Heart right ventricle (tissue), 16 donors: ENCODE measurements around the gene GSTA2. TPM values are rescaled to one million over a fixed set of nuclear protein-coding genes. Genes with fewer than 3 reads are reported as not detected.
"Not testable (repeated sequence)": the region's sequence is repeated elsewhere in the genome, so short reads cannot be mapped to it uniquely, and the experiment has no call there.

Experiments
- ATAC-seq, 8 donors: fragments of 200-7000 bp; cut with Tn5 transposase; one replicate each; pipeline ENCODE4 v1.9.1; 2020; ENCODE audit warnings: mild to moderate bottlenecking in 8 of 8, moderate library complexity in 8 of 8, moderate number of reproducible peaks in 1 of 8
- DNase-seq, 2 donors: peaks; one replicate each; pipeline ENCODE4 v3.0.0-alpha.2; 2020
- H3K27ac ChIP-seq, 10 donors: fragments of 200-600 bp; sonication (generic) in 2 of 10; one replicate each; pipeline versions ENCODE4 v1.5.0 to v1.8.0; 2020 to 2022; ENCODE audit warnings: mild to moderate bottlenecking in 3 of 10
- H3K27me3 ChIP-seq, 7 donors: fragments of 200-600 bp; one replicate each; pipeline ENCODE4 v1.8.0; 2021 to 2022; ENCODE audit warnings: mild to moderate bottlenecking in 2 of 7
- H3K36me3 ChIP-seq, 9 donors: fragments of 200-600 bp; sonication (generic) in 1 of 9; one replicate each; pipeline versions ENCODE4 v1.5.0 to v1.8.0; 2020 to 2022; ENCODE audit warnings: mild to moderate bottlenecking in 2 of 9
- H3K4me1 ChIP-seq, 9 donors: fragments of 200-600 bp; sonication (generic) in 1 of 9; one replicate each; pipeline versions ENCODE4 v1.5.0 to v1.8.0; 2020 to 2022; ENCODE audit warnings: mild to moderate bottlenecking in 4 of 9
- H3K4me3 ChIP-seq, 10 donors: fragments of 200-600 bp; sonication (generic) in 2 of 10; one replicate each; pipeline versions ENCODE4 v1.5.0 to v1.8.0; 2020 to 2022; ENCODE audit warnings: mild to moderate bottlenecking in 7 of 10, moderate library complexity in 2 of 10
- H3K9me3 ChIP-seq, 11 donors: fragments of 200-600 bp in 10 of 11; sonication (generic) in 2 of 11; one replicate each; pipeline versions ENCODE4 v1.5.0 to v1.8.0; 2013 to 2022; ENCODE audit warnings: mild to moderate bottlenecking in 2 of 11, control low read depth in 1 of 11, moderate library complexity in 1 of 11
- CTCF ChIP-seq, 9 donors: fragments of 200-600 bp; sonication (generic) in 2 of 9; IDR thresholded peaks; one replicate each; pipeline versions ENCODE4 v1.5.0 to v1.8.0; 2021 to 2022; ENCODE audit warnings: antibody characterized with exemption in 9 of 9, mild to moderate bottlenecking in 5 of 9, moderate library complexity in 1 of 9
- whole genome bisulfite sequencing, 2 donors: extraction: QIAGEN DNeasy Blood & Tissue Kit; methylation state at CpG; one replicate each; pipeline ENCODE4 v1.1.7; 2013; ENCODE audit warnings: inconsistent platforms in 1 of 2; 5-methylcytosine and 5-hydroxymethylcytosine counted together
- intact Hi-C, 10 donors: fragments of 100-400 bp; cut with DNase I; formaldehyde crosslinking; loops; one replicate each; pipeline versions ENCODE4 v1.11.1 to v1.14.2; 2022
- polyA plus RNA-seq, 2 donors: library from polyadenylated mRNA; stranded (reverse); fragments of 200-250 nt; gene quantifications; one replicate each; pipeline ENCODE4 v1.2.3, GENCODE V29; 2013
- total RNA-seq, 10 donors: library from RNA; stranded (reverse); fragmentation: NEBNext Ultra II Directional in 3 of 10; extraction: Animal tissue kit (Norgen Biotek cat#: 25700) in 3 of 10; gene quantifications; one replicate each; pipeline versions ENCODE4 v1.2.1 to v1.2.4, GENCODE V29; 2021 to 2023
- donor health status: Arrhythmogenic right ventricular cardiomyopathy.
- donor health status: ischemic (EF 13 %, LVEDD 7.1; RV severe dilation, severe dysfunction).
- donor health status: healthy with polysubstance abuse.
- donor health status: DM: no; HTN: yes; CAD: no.
- donor health status: DM: no; HTN: no; CAD: no.
- donor health status: ischemic (EF 25% LVEDD 6.9; RV normal size, moderate dysfunction).
- donor health status: ischemic (EF 25% LVEDD 5.7; RV mildly dilated, moderate dysfunction).
- donor health status: healthy.
- donor health status: DM: yes; HTN: yes; CAD: no.
- donor health status: Ischemic cardiomyopathy.
- donor health status: ischemic (EF 35%, LVEDD 5.7; RV mildly dilated, moderate dysfunction).
- donor health status: nonischemic (EF 11% LVEDD 7.7; RV severe dilation, severe dysfunction).
- donor health status: DM: yes; HTN: yes; CAD: no.
- donor health status: PGD.
- donor health status: ischemic (EF 29% LVEDD 5.4; RV normal size, mild dysfunction).
- donor health status: nonischemic (EF 23%, LVEDD 6.1; RV moderate dilation, normal function).

Gene GSTA2
- total and polyA plus RNA-seq, 12 donors = not detected

- H3K27me3 ChIP-seq = no peaks in the 10 kb centered on the region
- H3K36me3 ChIP-seq = no peaks in the 10 kb centered on the region
- intact Hi-C loops = no loop called here
- no peak overlapping the region for H3K27ac ChIP-seq
- no peaks in the 10 kb centered on the region for H3K4me1 ChIP-seq
- no peak for ATAC-seq
- TF ChIP-seq CTCF (IDR thresholded peaks at IDR 0.05) = no peak
- no peak overlapping the region for H3K4me3 ChIP-seq
- H3K9me3 ChIP-seq = peaks cover 0 to 7% (median 0%) of the 10 kb centered on the region in 11 donors
- no peak for DNase-seq
Measured at GRCh38 chr6:52752310-52752709, 11.0 kb downstream of the GSTA2 start.

GRCh38 chr6:52749556-52750152 is 13.6 kb downstream of the GSTA2 start:
- peaks cover 0 to 7% (median 0%) of the 10 kb centered on the region in 11 donors for H3K9me3 ChIP-seq
- no peak for TF ChIP-seq CTCF (IDR thresholded peaks at IDR 0.05)
- no peaks in the 10 kb centered on the region for H3K36me3 ChIP-seq
- no peak overlapping the region for H3K27ac ChIP-seq
- H3K4me3 ChIP-seq = no peak overlapping the region
- DNase-seq (no peak), ATAC-seq (no peak)
- intact Hi-C loops = no loop called here
- WGBS, 2 donors = 44 to 47% methylated on average over 2 of the region's 2 CpGs
- no peaks in the 10 kb centered on the region for H3K27me3 ChIP-seq
- no peaks in the 10 kb centered on the region for H3K4me1 ChIP-seq

- H3K27me3 ChIP-seq, H3K4me3 ChIP-seq, DNase-seq, H3K4me1 ChIP-seq, H3K27ac ChIP-seq, H3K9me3 ChIP-seq, ATAC-seq, H3K36me3 ChIP-seq, intact Hi-C loops: not testable (repeated sequence)
- WGBS, 2 donors = 51 to 63% methylated on average over 3 of the region's 3 CpGs
Measured at GRCh38 chr6:52747301-52747700, 16.0 kb downstream of the GSTA2 start.

- Histone ChIP-seq H3K4me3 (no peak overlapping the region), H3K9me3 (peaks cover 0 to 13% (median 0%) of the 10 kb centered on the region in 11 donors), H3K27ac (no peak overlapping the region), H3K36me3 (no peaks in the 10 kb centered on the region), H3K4me1 (no peaks in the 10 kb centered on the region), H3K27me3 (no peaks in the 10 kb centered on the region)
- intact Hi-C loops = no loop called here
- DNase-seq (no peak), ATAC-seq (no peak)
- no peak for TF ChIP-seq CTCF (IDR thresholded peaks at IDR 0.05)
- WGBS, 2 donors = 61 to 67% methylated on average over 4 of the region's 4 CpGs
Measured at GRCh38 chr6:52746213-52746612, 17.1 kb downstream of the GSTA2 start.

- ATAC-seq (no peak), DNase-seq (no peak)
- Histone ChIP-seq H3K27me3 (no peaks in the 10 kb centered on the region), H3K4me1 (no peaks in the 10 kb centered on the region), H3K27ac (no peak overlapping the region), H3K36me3 (no peaks in the 10 kb centered on the region), H3K9me3 (peaks cover 0 to 14% (median 0%) of the 10 kb centered on the region in 11 donors), H3K4me3 (no peak overlapping the region)
- no peak for TF ChIP-seq CTCF (IDR thresholded peaks at IDR 0.05)
- 55 to 62% methylated on average over 1 of the region's 1 CpG for WGBS, 2 donors
- intact Hi-C loops = no loop called here
Measured at GRCh38 chr6:52745764-52746201, 17.5 kb downstream of the GSTA2 start.
